Measurements from ENCODE around the gene C2CD4D.

- no peak for TF ChIP-seq CTCF (IDR thresholded peaks at IDR 0.05)
- no peak for TF ChIP-seq POLR2A (IDR thresholded peaks at IDR 0.05)
These were observed 2.4 kb downstream of the C2CD4D start for GRCh38 chr1:151837197-151837596.
